ENCODE data around the gene COLEC11.

The COLEC11 gene

DNA sequence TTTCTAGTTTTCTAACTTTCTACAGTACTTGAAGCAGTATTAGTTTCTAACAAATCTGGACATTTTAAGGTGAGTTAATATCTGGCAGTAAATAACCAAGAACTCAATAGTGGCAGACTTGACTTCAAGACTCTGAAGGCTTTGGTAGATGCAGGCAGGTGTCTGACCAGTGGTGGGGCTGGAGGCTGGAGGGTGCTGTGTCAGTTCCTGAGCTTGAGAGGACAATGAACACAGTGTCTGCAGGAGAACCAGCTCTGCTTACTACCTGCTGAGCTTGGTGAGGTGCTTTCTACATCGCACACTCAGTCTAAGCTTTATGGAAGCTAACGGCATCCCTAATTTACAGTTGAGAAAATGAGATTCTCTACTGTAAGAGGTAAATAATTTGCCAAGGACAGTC, 84.3 kb downstream of the COLEC11 start:
- DNase-seq: no peak

DNA sequence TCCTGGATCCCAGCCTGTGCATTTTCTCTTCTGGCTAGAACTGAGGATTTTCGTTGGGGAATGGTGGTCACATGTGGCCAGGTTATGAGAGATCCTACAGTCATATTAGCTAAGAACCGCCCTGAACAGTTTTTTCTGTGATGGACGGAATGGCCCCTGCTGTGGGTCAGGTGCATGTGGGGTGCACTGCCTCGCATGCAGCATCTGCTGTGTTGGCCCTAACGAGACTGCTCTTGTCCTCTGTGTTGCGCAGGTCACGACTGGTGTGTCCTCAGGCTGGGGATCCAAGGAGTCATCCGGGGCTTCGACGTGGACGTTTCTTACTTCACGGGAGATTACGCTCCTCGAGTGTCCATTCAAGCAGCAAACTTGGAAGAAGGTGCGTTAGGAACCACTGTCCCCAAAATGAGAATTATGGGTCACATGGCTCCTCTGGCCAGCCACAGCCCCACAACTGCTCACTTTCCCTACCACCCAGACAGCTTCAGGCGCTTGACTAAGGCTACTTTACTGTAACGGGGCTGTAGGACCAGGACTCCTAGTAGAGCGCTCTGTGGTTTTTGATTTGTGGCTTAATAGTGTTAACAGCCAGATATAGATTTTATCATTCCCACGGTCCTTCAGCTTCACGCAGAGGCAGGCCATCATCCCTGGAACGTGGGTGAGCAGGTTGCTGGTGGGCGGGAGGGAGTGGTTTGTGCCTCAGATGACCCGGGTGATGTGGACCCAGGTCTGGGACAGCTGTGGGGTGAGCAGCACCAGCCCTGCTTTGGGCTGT, 84.9 kb downstream of the COLEC11 start:
- DNase-seq: no peak

DNA sequence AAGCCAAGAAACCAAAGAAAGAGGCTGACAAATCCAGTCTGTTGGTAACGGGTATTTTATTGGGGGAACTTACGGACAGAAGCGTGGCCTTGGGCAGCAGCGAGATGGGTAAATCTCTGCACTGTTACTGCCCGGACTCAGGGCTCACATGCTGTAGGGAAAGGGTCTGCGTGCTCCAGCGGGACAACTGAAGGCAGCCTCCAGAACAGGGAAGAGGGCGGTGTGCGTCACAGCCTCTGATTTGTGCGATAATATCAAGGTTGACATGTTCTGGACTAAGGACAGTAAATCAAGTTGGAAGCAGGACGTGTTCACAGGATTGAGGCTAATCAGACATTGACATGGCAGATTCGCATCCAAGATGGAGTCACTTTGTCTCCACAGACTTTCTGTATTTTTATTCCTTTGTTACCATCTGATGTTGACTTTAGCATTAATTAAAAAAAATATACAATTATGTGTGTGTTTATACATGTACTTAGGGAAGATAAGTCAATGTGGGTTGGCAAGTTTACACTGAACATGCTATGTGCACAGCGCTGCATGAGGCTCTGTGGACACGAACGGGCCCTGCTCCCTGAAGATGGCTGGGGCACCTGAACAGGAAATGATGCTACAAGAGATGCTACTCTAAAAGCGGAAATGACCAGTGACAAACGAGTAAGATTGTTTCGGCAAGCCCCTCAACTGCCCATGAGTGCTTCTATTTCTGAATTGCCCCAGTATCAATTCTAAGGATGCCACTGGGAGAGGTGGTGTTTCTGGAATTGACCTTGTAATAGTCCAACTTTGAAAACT, 85.8 kb downstream of the COLEC11 start:
- DNase-seq: no peak

DNA sequence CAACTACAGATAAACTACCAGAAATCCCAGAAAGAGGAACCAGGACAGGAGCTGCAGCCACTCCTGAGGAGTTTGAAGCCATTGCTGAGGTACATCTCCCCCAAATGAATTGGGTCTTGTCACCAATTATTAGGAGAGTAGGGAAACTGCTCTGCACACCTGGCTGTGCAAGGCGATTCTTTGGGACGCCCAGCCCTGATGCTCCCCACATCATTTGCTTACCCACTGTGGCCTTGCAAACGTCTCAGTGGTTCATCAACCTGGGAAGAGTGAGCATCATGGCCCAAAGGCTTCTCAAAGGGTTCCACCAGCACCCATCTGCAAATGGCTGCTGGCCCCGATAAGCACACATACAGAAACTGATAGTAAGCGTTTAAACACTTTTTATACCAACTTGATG, 86.7 kb downstream of the COLEC11 start:
- no peak for DNase-seq

DNA sequence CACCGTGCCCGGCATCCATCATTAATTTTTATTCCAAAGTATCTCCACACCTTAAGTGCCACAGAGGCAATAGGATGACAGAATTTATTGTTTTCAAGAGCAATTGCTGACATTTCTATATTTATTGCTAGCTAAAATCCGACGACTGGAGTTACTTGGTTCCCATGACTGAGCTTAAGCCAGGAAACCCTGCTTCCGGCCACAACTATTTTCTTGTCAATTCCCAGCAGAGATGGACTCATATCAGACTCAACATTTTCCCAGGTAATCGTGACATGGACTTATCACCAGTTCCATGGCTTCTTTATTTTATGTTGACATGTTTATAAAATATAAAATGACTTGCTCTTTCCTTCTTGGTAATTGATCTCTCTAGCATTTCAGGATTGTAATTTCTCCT, 87.9 kb downstream of the COLEC11 start:
- DNase-seq: no peak

DNA sequence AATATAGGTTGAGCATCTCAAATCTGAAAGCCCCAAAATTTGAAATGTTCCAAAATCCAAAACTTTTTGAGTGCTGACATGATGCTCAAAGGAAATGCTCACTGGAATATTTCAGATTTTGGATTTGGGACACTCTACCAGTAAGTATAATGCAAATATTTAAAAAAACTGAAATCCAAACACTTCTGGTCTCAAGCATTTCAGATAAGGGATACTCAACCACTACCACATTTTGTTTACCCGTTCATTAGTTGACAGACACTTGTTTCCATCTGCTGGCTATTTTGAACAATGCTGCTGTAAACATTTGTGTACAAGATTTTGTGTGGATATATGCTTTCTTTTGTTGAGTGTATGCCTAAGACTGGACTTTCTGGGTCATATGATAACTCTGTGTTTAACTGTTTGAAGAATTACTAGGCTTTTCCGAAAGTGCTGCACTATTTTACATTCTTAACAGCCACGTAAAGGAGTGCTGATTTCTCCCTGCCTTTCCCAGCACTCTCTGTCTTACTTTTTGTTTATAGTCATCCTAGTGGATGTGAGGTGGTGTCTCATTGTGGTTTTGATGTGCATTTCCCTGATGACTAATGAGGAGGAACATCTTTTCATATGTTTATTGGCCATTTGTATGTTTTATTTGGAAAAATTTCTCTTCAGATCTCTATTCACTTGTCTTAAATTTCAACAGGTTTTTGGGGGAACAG, 89.0 kb downstream of the COLEC11 start:
- DNase-seq: no peak

DNA sequence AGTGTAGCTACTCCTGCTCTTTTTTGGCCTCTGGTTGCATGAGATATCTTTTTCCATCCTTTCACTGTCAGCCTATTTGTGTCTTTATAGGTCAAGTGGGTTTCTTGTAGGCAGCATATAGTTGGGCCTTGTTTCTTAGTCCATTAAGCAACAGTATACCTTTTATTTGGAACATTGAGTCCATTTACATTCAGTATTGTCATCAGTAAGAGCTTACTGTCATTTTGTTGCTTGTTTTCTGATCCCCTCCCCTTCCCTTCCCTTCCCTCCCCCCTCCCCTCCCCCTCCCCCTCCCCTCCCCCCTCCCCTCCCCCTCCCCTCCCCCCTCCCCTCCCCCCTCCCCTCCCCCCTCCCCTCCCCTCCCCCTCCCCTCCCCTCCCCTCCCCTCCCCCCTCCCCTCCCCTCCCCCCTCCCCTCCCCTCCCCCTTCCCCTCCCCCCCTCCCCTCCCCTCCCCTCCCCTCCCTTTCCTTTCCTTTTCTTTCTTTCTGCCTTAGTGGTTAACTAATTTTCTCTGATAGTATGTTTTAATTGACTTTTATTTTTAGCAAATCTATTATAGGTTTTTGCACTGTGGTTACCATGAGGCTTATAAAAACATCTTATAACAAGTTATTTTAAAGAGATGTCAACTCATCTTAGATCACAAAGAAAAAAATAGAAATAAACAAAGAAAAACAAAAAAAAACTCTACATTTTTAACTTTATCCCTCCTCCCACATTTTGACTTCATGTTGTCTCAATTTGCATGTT, 95.3 kb downstream of the COLEC11 start:
- no peak for DNase-seq

DNA sequence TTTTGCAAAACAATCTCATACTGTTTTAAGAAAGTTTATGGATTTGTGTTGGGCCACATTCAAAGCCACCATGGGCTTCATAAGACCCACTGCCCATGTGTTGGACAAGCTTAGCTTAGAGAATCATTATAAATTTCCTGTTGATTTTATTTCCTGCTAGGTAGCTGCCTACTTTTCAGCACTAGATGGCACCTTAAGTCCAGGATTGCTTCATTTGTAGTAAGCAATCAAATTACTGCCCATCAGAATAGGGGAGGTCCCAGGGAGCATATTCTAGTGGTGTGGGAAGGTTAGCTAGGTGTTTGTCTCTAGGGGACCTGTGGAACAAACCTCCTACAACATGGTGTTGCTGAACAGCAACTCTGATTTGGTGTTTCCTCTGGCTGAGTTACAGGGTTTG, 97.5 kb downstream of the COLEC11 start:
- no peak for DNase-seq
